Hindlimb muscle (tissue), 1 donor: ENCODE measurements around the gene MOCS1. TPM values are rescaled to one million over a fixed set of nuclear protein-coding genes. Genes with fewer than 3 reads are reported as not detected.
"Not testable (repeated sequence)": the region's sequence is repeated elsewhere in the genome, so short reads cannot be mapped to it uniquely, and the experiment has no call there.

Experiments used
- DNase-seq: peaks from one replicate; pipeline ENCODE4 v3.0.0-alpha.2; 2013
- polyA plus RNA-seq: library from polyadenylated mRNA; unstranded; fragments of 120-200 nt; gene quantifications from one replicate; pipeline ENCODE4 v1.2.1, GENCODE V29; 2013; ENCODE audit not compliant: insufficient read length

The MOCS1 gene
- 8.6 TPM for polyA plus RNA-seq

GRCh38 chr6:39934131-39934757 lies at the start of gene MOCS1:
TSS of gene MOCS1 (minus strand) at chr6:39934462. CDS start at chr6:39934417, 45 bp downstream.
- peak; percentile 41 for DNase-seq

- no peak for DNase-seq
Observed at GRCh38 chr6:39984051-39984450, 49.8 kb upstream of the MOCS1 start.

- DNase-seq: no peak
Observed at GRCh38 chr6:39983193-39983592, 48.9 kb upstream of the MOCS1 start.

- no peak for DNase-seq
Observed at GRCh38 chr6:39982720-39983119, 48.5 kb upstream of the MOCS1 start.

GRCh38 chr6:39980839-39981580 lies 46.7 kb upstream of the MOCS1 start:
- peak; percentile 51 for DNase-seq

- DNase-seq: no peak
Observed at GRCh38 chr6:39979461-39980328, 45.4 kb upstream of the MOCS1 start.

GRCh38 chr6:39978240-39978639 lies 44.0 kb upstream of the MOCS1 start:
- DNase-seq: no peak

- no peak for DNase-seq
Observed at GRCh38 chr6:39973661-39974060, 39.4 kb upstream of the MOCS1 start.

- DNase-seq: not testable (repeated sequence)
Observed at GRCh38 chr6:39972717-39973116, 38.5 kb upstream of the MOCS1 start.

- DNase-seq: not testable (repeated sequence)
Observed at GRCh38 chr6:39971131-39971530, 36.9 kb upstream of the MOCS1 start.

GRCh38 chr6:39965751-39966150 lies 31.5 kb upstream of the MOCS1 start:
- no peak for DNase-seq

GRCh38 chr6:39964530-39964929 lies 30.3 kb upstream of the MOCS1 start:
- no peak for DNase-seq

GRCh38 chr6:39964094-39964493 lies 29.8 kb upstream of the MOCS1 start:
- no peak for DNase-seq

- no peak for DNase-seq
Observed at GRCh38 chr6:39962831-39963230, 28.6 kb upstream of the MOCS1 start.

GRCh38 chr6:39961178-39961577 lies 26.9 kb upstream of the MOCS1 start:
- no peak for DNase-seq

GRCh38 chr6:39958947-39959346 lies 24.7 kb upstream of the MOCS1 start:
- DNase-seq: no peak

- no peak for DNase-seq
Observed at GRCh38 chr6:39956936-39957335, 22.7 kb upstream of the MOCS1 start.

- no peak for DNase-seq
Observed at GRCh38 chr6:39953076-39953618, 18.9 kb upstream of the MOCS1 start.

- no peak for DNase-seq
Observed at GRCh38 chr6:39952167-39952566, 17.9 kb upstream of the MOCS1 start.

- DNase-seq: no peak
Observed at GRCh38 chr6:39951716-39952115, 17.5 kb upstream of the MOCS1 start.

- DNase-seq: no peak
Observed at GRCh38 chr6:39951191-39951590, 16.9 kb upstream of the MOCS1 start.

GRCh38 chr6:39950125-39950720 lies 16.0 kb upstream of the MOCS1 start:
- DNase-seq: no peak
